HepG2 (cell line): ENCODE measurements around the gene XPNPEP2. TPM values are rescaled to one million over a fixed set of nuclear protein-coding genes. Genes with fewer than 3 reads are reported as not detected.

Experiments used
- ATAC-seq: fragments of 200-7000 bp; cut with Tn5 transposase; 3 replicates; pipeline ENCODE4 v1.9.1; 2020; ENCODE audit warnings: mild to moderate bottlenecking, moderate library complexity
- BruUV-seq: library from RNA; stranded (reverse); fragments of 400-500 nt; replicated peaks from 2 replicates; lab custom pipeline; 2021; lab: Mats Ljungman, UMichigan
- CTCF ChIA-PET: fragments of 300-600 bp; formaldehyde crosslinking; extraction: SDS; loops from one replicate; lab custom pipeline; 2021; ENCODE audit warnings: low total read pairs, inconsistent platforms, low intra/inter-chr PET ratio; lab: Yijun Ruan, JAX
- POLR2A ChIA-PET: fragments of 350-600 bp; sonication (Branson Sonifier 250); formaldehyde crosslinking; loops from one replicate; lab custom pipeline; 2020; ENCODE audit warnings: antibody characterized with exemption, inconsistent platforms; lab: Yijun Ruan, JAX
- DNase-seq: peaks from one replicate; pipeline ENCODE4 v3.0.0-alpha.2; 2015; ENCODE audit warnings: low spot score
- FAIRE-seq: peaks from 3 replicates; lab custom pipeline; 2011; peaks lifted over from hg19 to GRCh38; lab: Jason Lieb, UNC
- H2AFZ ChIP-seq: one replicate; pipeline ENCODE4 v1.6.1; 2011; ENCODE audit warnings: low read length, inconsistent platforms
- H3K27ac ChIP-seq: fragments of 300-600 bp; 3 replicates; pipeline ENCODE4 v1.8.0; 2011; ENCODE audit warnings: mixed run types, mild to moderate bottlenecking, mixed read lengths, low read length, inconsistent platforms; ENCODE audit not compliant: insufficient read depth; ENCODE audit errors: extremely low read length
- H3K27me3 ChIP-seq, 2 experiments: fragments of 200-600 bp in 1 of 2; 2 replicates in 1 of 2; 3 replicates in 1 of 2; pipeline versions ENCODE4 v1.6.0 to v1.8.0; 2011; ENCODE audit warnings: low read length in 2 of 2, mild to moderate bottlenecking in 2 of 2, moderate library complexity in 2 of 2, inconsistent platforms in 1 of 2; ENCODE audit not compliant: insufficient read depth in 2 of 2, control insufficient read depth in 1 of 2
- H3K36me3 ChIP-seq, 2 experiments: fragments of 200-600 bp in 1 of 2; replicated peaks in 1 of 2; 2 replicates in 1 of 2; 3 replicates in 1 of 2; pipeline versions ENCODE4 v1.5.1 to v1.8.0; 2011; ENCODE audit warnings: low read length in 2 of 2, inconsistent platforms in 1 of 2; ENCODE audit not compliant: insufficient read depth in 2 of 2, control insufficient read depth in 1 of 2
- H3K4me1 ChIP-seq: 2 replicates; pipeline ENCODE4 v1.5.1; 2012; ENCODE audit warnings: low read length, inconsistent platforms; ENCODE audit not compliant: insufficient read depth
- H3K4me2 ChIP-seq: 2 replicates; pipeline ENCODE4 v1.6.0; 2011; ENCODE audit warnings: low read depth, low read length, inconsistent platforms
- H3K4me3 ChIP-seq, 3 experiments: fragments of 200-600 bp in 1 of 3; sonication (generic), shearing (Covaris generic) in 1 of 3; replicated peaks in 1 of 3; 2 replicates each; pipeline ENCODE4 v1.5.1; 2011 to 2016; ENCODE audit warnings: low read length in 3 of 3, inconsistent platforms in 2 of 3, low read depth in 2 of 3, mild to moderate bottlenecking in 2 of 3, control low read depth in 1 of 3, mixed read lengths in 1 of 3; ENCODE audit not compliant: insufficient read depth in 1 of 3
- H3K79me2 ChIP-seq: one replicate; pipeline ENCODE4 v1.6.1; 2011; ENCODE audit warnings: low read length, inconsistent platforms; ENCODE audit not compliant: insufficient read depth
- H3K9ac ChIP-seq: 2 replicates; pipeline ENCODE4 v1.6.0; 2011; ENCODE audit warnings: mild to moderate bottlenecking, low read depth, low read length, inconsistent platforms; ENCODE audit not compliant: insufficient read depth
- H3K9me3 ChIP-seq: 2 replicates; pipeline ENCODE4 v1.5.1; 2012; ENCODE audit warnings: mild to moderate bottlenecking, low read length
- H4K20me1 ChIP-seq: 2 replicates; pipeline ENCODE4 v1.6.0; 2011; ENCODE audit warnings: inconsistent platforms, mild to moderate bottlenecking, low read length, moderate library complexity; ENCODE audit not compliant: insufficient read depth
- FOXM1 ChIP-seq: sonication (generic); formaldehyde crosslinking; IDR thresholded peaks from 2 replicates; pipeline ENCODE4 v1.5.0; 2020; ENCODE audit warnings: missing genetic modification reagents
- FOXO1 ChIP-seq: sonication (generic); formaldehyde crosslinking; IDR thresholded peaks from 2 replicates; pipeline ENCODE4 v1.4.0; 2020; ENCODE audit warnings: missing genetic modification reagents
- KAT7 ChIP-seq: IDR thresholded peaks from 2 replicates; pipeline ENCODE4 v1.6.1; 2018; ENCODE audit warnings: borderline replicate concordance, missing compliant biosample characterization
- PCBP1 ChIP-seq: fragments of 200-400 bp; formaldehyde crosslinking; IDR thresholded peaks from 2 replicates; pipeline ENCODE4 v1.6.1; 2017; ENCODE audit warnings: mild to moderate bottlenecking, low read depth, low read length, borderline replicate concordance
- RXRB ChIP-seq: IDR thresholded peaks from 2 replicates; pipeline ENCODE4 v1.6.1; 2016; ENCODE audit warnings: borderline replicate concordance, missing genetic modification reagents, missing compliant biosample characterization
- SMARCE1 ChIP-seq: fragments of 450-650 bp; IDR thresholded peaks from 2 replicates; pipeline ENCODE4 v1.6.1; 2017; ENCODE audit warnings: borderline replicate concordance
- ZNF3 ChIP-seq: IDR thresholded peaks from 2 replicates; pipeline ENCODE4 v1.7.0; 2017; ENCODE audit warnings: inconsistent platforms
- ZNF530 ChIP-seq: sonication (generic); formaldehyde crosslinking; IDR thresholded peaks from 2 replicates; pipeline ENCODE4 v1.5.0; 2020; ENCODE audit warnings: low read depth, mild to moderate bottlenecking, missing genetic modification reagents
- ZNF615 ChIP-seq: sonication (generic); formaldehyde crosslinking; IDR thresholded peaks from 2 replicates; pipeline ENCODE4 v1.5.0; 2020; ENCODE audit warnings: mild to moderate bottlenecking, missing genetic modification reagents, borderline replicate concordance
- ZNF629 ChIP-seq: sonication (generic); formaldehyde crosslinking; conservative IDR thresholded peaks from 2 replicates; pipeline ENCODE4 v1.5.0; 2020; ENCODE audit warnings: missing genetic modification reagents
- ZNF776 ChIP-seq: sonication (generic); formaldehyde crosslinking; IDR thresholded peaks from 2 replicates; pipeline ENCODE4 v1.4.0; 2020; ENCODE audit warnings: mild to moderate bottlenecking, missing genetic modification reagents
- ZSCAN22 ChIP-seq: sonication (generic); formaldehyde crosslinking; IDR thresholded peaks from 2 replicates; pipeline ENCODE4 v1.4.0; 2020; ENCODE audit warnings: mild to moderate bottlenecking, missing genetic modification reagents
- WGBS: methylation state at CpG from one replicate; pipeline ENCODE4 v1.1.6; 2017; ENCODE audit warnings: low lambda C conversion rate; 5-methylcytosine and 5-hydroxymethylcytosine counted together
- in situ Hi-C: cut with HindIII; loops from 2 replicates; pipeline ENCODE4 v1.10.0; 2017; ENCODE audit warnings: low pct_unique_long_range_greater_than_20kb; ENCODE audit not compliant: extremely low pct_ligation_motif_present
- intact Hi-C: fragments of 100-400 bp; cut with micrococcal nuclease; formaldehyde crosslinking; loops from one replicate; pipeline ENCODE4 v1.10.0; 2022; ENCODE audit not compliant: unreplicated experiment
- polyA plus RNA-seq, 8 experiments: library from polyadenylated mRNA; depleted of rRNA in 3 of 8; stranded (reverse) in 7 of 8; unstranded in 1 of 8; fragments of >200 nt; fragmentation: Illumina TruSeq in 4 of 8; extraction: Trizol in 4 of 8; gene quantifications; 2 replicates each; pipeline versions ENCODE4 v1.2.1 to v1.2.3, GENCODE V29; 2011 to 2016; ENCODE audit warnings: low read depth in 4 of 8, missing spikeins in 1 of 8, mixed read lengths in 1 of 8; ENCODE audit not compliant: insufficient read depth in 1 of 8
- total RNA-seq, 5 experiments: library from RNA; depleted of rRNA; stranded (reverse); fragments of >200 nt; fragmentation: Illumina TruSeq; extraction: Trizol; gene quantifications; 2 replicates each; pipeline ENCODE4 v1.2.3, GENCODE V29; 2016; ENCODE audit warnings: low read depth in 1 of 5
- TF ChIP-seq, protein P1 (sequence below): sonication (generic); formaldehyde crosslinking; conservative IDR thresholded peaks from 2 replicates; pipeline ENCODE4 v1.4.0; 2020; ENCODE audit warnings: missing genetic modification reagents
- TF ChIP-seq, protein P2 (sequence below): sonication (generic); formaldehyde crosslinking; IDR thresholded peaks from 2 replicates; pipeline ENCODE4 v1.4.0; 2020; ENCODE audit warnings: mild to moderate bottlenecking, missing genetic modification reagents
- TF ChIP-seq, protein P3 (sequence below): sonication (generic); formaldehyde crosslinking; IDR thresholded peaks from 2 replicates; pipeline ENCODE4 v1.5.0; 2020; ENCODE audit warnings: mild to moderate bottlenecking, low read depth, missing genetic modification reagents, borderline replicate concordance

Gene XPNPEP2
- total and polyA plus RNA-seq, 2 of the 13 experiments (the other 11 are each of a cell fraction or from before 2014, with no cell fraction given), result 1.1 to 1.8 TPM

GRCh38 chrX:129791961-129792570, 53.3 kb downstream of the XPNPEP2 start:
- H3K9ac ChIP-seq, result no peak overlapping the region
- peak; percentile 28 for ATAC-seq
- H3K27me3 ChIP-seq, result no peaks in the 10 kb centered on the region
- no peaks in the 10 kb centered on the region for H3K4me1 ChIP-seq
- no peak for FAIRE-seq
- ChIA-PET POLR2A (no interaction called here), CTCF (no interaction called here)
- intact Hi-C loops (no loop called here), in situ Hi-C loops (no loop called here)
- H3K4me2 ChIP-seq, result no peak overlapping the region
- DNase-seq, result no peak
- no TSS peak for BruUV-seq
- H3K36me3 ChIP-seq, result no peaks in the 10 kb centered on the region
- 29% methylated on average over 1 of the region's 11 CpGs for WGBS
- no peaks in the 10 kb centered on the region for H3K79me2 ChIP-seq
- TF ChIP-seq FOXO1 (CRISPR knock-in tag), result no peak
- no peaks in the 10 kb centered on the region for H4K20me1 ChIP-seq
- no peak overlapping the region for H2AFZ ChIP-seq
- H3K9me3 ChIP-seq, result no peaks in the 10 kb centered on the region
- no peak overlapping the region for H3K27ac ChIP-seq
- no peak overlapping the region for H3K4me3 ChIP-seq

DNA sequence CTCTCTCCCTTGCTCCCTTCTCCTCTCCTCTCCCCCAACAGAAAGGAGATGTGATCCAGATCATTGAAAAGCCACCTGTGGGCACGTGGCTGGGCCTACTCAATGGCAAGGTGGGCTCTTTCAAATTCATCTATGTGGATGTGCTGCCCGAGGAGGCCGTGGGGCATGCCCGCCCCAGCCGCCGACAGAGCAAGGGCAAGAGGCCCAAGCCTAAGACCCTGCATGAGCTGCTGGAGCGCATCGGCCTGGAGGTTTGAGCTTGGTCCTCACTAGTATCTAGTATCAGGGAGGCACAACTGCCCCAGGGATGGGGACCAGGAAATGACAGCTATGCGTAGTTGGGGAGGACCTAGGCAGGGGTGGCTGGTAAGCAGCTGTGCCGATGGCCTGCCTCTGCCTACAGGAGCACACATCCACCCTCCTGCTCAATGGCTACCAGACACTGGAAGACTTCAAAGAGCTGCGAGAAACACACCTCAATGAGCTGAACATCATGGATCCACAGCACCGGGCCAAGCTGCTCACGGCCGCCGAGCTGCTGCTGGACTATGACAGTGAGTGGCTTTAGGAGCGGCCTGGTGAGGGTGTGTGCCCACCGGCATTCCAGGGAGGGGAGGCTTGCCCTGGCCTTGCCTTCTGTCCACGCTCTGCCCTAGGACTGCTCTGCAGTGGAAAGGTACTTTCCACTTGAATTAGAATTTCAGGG, 54.0 kb downstream of the XPNPEP2 start:
- TF ChIP-seq ZNF629 (CRISPR knock-in tag), result no peak
- no peak for TF ChIP-seq KAT7 (CRISPR knock-in tag)
- TF ChIP-seq ZNF776, result no peak
- TF ChIP-seq, protein P1, sequence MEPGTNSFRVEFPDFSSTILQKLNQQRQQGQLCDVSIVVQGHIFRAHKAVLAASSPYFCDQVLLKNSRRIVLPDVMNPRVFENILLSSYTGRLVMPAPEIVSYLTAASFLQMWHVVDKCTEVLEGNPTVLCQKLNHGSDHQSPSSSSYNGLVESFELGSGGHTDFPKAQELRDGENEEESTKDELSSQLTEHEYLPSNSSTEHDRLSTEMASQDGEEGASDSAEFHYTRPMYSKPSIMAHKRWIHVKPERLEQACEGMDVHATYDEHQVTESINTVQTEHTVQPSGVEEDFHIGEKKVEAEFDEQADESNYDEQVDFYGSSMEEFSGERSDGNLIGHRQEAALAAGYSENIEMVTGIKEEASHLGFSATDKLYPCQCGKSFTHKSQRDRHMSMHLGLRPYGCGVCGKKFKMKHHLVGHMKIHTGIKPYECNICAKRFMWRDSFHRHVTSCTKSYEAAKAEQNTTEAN (CRISPR knock-in tag), result no peak
- TF ChIP-seq RXRB, result no peak
- TF ChIP-seq, protein P2, sequence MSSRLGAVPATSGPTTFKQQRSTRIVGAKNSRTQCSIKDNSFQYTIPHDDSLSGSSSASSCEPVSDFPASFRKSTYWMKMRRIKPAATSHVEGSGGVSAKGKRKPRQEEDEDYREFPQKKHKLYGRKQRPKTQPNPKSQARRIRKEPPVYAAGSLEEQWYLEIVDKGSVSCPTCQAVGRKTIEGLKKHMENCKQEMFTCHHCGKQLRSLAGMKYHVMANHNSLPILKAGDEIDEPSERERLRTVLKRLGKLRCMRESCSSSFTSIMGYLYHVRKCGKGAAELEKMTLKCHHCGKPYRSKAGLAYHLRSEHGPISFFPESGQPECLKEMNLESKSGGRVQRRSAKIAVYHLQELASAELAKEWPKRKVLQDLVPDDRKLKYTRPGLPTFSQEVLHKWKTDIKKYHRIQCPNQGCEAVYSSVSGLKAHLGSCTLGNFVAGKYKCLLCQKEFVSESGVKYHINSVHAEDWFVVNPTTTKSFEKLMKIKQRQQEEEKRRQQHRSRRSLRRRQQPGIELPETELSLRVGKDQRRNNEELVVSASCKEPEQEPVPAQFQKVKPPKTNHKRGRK, result no peak
- no peak for TF ChIP-seq PCBP1
- TF ChIP-seq, protein P3, sequence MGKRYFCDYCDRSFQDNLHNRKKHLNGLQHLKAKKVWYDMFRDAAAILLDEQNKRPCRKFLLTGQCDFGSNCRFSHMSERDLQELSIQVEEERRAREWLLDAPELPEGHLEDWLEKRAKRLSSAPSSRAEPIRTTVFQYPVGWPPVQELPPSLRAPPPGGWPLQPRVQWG (CRISPR knock-in tag), result no peak
- no peak for TF ChIP-seq SMARCE1
- no peak for TF ChIP-seq ZSCAN22 (CRISPR knock-in tag)
- TF ChIP-seq ZNF615 (CRISPR knock-in tag), result no peak
- TF ChIP-seq ZNF530 (CRISPR knock-in tag), result no peak
- TF ChIP-seq ZNF3 (CRISPR knock-in tag), result no peak
- no peak for TF ChIP-seq FOXM1 (CRISPR knock-in tag)
- TF ChIP-seq, all 625 proteins: peak for 0

More for the DNA sequence above, 54.0 kb downstream of the XPNPEP2 start:
- Histone ChIP-seq H3K9me3 (no peaks in the 10 kb centered on the region), H3K4me2 (no peak overlapping the region), H3K4me1 (no peaks in the 10 kb centered on the region), H4K20me1 (no peaks in the 10 kb centered on the region), H3K36me3 (no peaks in the 10 kb centered on the region), H2AFZ (no peak overlapping the region), H3K79me2 (no peaks in the 10 kb centered on the region), H3K9ac (no peak overlapping the region), H3K4me3 (no peak overlapping the region), H3K27ac (no peak overlapping the region), H3K27me3 (no peaks in the 10 kb centered on the region)
- ATAC-seq, result peak; percentile 22
- ChIA-PET POLR2A (no interaction called here), CTCF (no interaction called here)
- BruUV-seq, result no TSS peak
- DNase-seq, result no peak
- intact Hi-C loops, result no loop called here
- 83% methylated on average over 1 of the region's 18 CpGs for WGBS
- FAIRE-seq, result no peak
- in situ Hi-C loops, result no loop called here
